ENCODE results near the gene CD180. TPM values are rescaled to one million over a fixed set of nuclear protein-coding genes. Genes with fewer than 3 reads are reported as not detected.

Gene CD180
- total RNA-seq, 4 donors from 2014 or later: 1.2 to 9.2 (median 2.5) TPM

DNA sequence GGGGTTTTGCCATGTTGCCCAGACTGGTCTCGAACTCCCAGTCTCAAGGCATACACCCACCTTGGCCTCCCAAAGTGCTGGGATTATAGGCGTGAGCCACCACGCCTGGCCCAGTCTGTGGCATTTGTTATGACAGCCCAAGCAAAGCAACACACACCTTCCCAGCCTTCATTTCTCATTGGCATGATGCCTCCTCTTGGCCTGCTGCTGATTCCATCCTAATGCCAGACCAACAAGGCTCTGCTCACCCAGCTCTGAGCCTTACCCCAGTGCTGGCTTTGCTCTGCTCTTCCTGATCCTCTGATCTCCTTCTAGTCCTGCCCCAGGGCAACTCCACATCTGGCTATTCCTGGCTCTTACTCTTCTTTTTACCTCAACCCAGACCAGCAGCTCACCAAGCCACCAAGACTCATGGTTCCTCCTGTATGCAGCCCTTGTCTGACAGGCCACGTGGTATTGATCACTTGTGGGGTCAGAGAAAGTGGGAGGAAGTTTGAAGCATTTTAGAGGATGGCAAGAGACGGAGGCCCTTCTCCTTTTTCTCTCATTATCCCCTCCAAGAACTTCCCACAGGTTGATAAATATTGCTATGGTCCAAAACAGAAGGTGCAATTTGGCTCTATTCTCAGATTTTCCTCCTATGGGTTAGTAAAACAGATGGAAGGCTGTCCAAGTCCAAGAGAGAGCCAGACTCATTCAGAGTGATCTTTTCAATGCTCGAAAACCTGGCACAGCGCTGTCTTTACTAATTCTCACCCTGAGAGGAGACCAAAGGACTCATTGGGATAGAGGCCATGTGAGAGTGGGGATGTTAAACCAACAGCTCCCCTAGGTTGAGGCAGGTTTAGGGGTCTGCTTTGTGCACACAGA lies 958 bp downstream of the CD180 start:
- no peak for DNase-seq (ENCODE audit: low spot score)
- no peak for ATAC-seq (ENCODE audit: low FRiP score)
- no peak for TF ChIP-seq CTCF (IDR thresholded peaks at IDR 0.05)

DNA sequence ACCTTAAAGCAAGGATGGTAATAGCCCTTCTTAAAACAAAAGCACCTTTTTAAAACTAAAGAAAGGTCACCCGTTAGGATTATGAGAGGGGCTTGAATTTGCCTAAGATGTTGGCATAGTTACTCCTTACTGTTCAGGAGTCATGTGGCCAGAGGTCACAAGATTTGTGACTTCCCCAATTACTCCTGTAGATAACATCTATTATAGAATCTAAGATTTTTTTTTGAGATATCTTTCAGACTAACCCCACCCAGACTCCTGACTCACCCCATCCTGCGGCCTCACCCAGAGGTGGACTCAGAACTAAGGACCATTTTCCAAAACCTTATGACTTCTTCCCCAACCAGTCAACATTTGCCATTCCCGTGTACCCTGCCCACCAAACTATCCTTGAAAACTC lies 2.4 kb downstream of the CD180 start:
- no peak for DNase-seq (ENCODE audit: low spot score)
- ATAC-seq (ENCODE audit: low FRiP score): no peak
- TF ChIP-seq CTCF (IDR thresholded peaks at IDR 0.05): no peak

DNA sequence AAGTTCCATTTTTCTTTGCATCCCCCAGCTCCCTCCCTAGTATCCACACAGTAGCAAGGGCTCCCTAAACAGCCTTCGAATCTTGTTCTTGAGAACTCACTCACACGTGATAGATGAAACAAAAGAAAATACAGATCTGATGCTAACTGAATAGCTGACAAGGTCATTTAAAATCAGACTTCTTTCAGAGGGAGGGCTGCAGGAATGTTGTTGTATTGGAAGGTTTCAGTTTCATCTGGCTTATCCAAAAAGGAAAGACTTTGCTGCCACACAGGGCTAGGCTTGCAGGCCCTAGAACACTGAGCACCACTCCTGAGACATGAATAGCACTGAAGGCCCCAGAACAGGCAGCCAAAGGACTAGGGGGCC lies 3.2 kb downstream of the CD180 start:
- no peak for TF ChIP-seq CTCF (IDR thresholded peaks at IDR 0.05)
- DNase-seq (ENCODE audit: low spot score) (no peak), ATAC-seq (ENCODE audit: low FRiP score) (no peak)

- TF ChIP-seq CTCF (IDR thresholded peaks at IDR 0.05): no peak
- ATAC-seq (ENCODE audit: low FRiP score) (no peak), DNase-seq (ENCODE audit: low spot score) (no peak)
These were observed 3.7 kb downstream of the CD180 start for GRCh38 chr5:67192719-67193438.

- no peak for TF ChIP-seq CTCF (IDR thresholded peaks at IDR 0.05)
- no peak for ATAC-seq (ENCODE audit: low FRiP score)
- no peak for DNase-seq (ENCODE audit: low spot score)
These were observed 5.7 kb downstream of the CD180 start for GRCh38 chr5:67190861-67191260.

DNA sequence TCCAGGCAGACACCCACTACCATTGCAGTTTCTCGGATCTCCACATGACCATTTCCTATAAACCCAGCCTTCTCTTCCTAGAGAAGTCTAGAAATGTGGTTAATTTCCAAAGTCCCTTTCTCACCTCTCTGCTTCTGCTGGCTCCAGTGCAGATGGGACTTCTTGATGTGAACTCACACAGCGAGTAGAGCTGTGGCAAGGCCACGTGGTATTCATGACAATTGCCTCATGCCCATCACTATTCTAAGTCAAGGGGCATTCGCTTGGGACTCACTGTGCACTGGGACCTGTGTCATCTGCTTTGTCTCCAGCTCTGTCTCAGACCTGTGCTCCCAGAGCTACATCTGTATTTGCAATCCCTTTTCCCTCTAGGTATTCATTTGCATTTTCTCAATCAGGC lies 6.2 kb downstream of the CD180 start:
- DNase-seq (ENCODE audit: low spot score) (no peak), ATAC-seq (ENCODE audit: low FRiP score) (no peak)
- TF ChIP-seq CTCF (IDR thresholded peaks at IDR 0.05): no peak
